Endothelial cell of umbilical vein (primary cell): ENCODE measurements around the gene C6. TPM values are rescaled to one million over a fixed set of nuclear protein-coding genes. Genes with fewer than 3 reads are reported as not detected.

Source experiments
- BruUV-seq: library from RNA; stranded (reverse); fragments of 400-500 nt; replicated peaks from 2 replicates; lab custom pipeline; 2021; lab: Mats Ljungman, UMichigan
- CTCF ChIA-PET: fragments of 300-600, 350-600 bp; sonication (Branson Sonifier 250); formaldehyde crosslinking; loops from one replicate; lab custom pipeline; 2021; ENCODE audit warnings: antibody characterized with exemption, inconsistent platforms; lab: Charles Lee
- POLR2A ChIA-PET: fragments of 300-600, 350-600 bp; sonication (Branson Sonifier 250); formaldehyde crosslinking; loops from one replicate; lab custom pipeline; 2021; ENCODE audit warnings: antibody characterized with exemption, inconsistent platforms; lab: Charles Lee
- DNase-seq: peaks from one replicate; pipeline ENCODE4 v3.0.0-alpha.2; 2011; ENCODE audit warnings: low read depth, low spot score
- FAIRE-seq: peaks from 2 replicates; lab custom pipeline; 2011; peaks lifted over from hg19 to GRCh38; lab: Jason Lieb, UNC
- H2AFZ ChIP-seq: 2 replicates; pipeline ENCODE4 v1.6.0; 2012; ENCODE audit warnings: low read depth, low read length, control low read depth, inconsistent platforms
- H3K27ac ChIP-seq: 2 replicates; pipeline ENCODE4 v1.5.1; 2011; ENCODE audit warnings: low read depth, mild to moderate bottlenecking, control low read depth, low read length, moderate library complexity; ENCODE audit not compliant: insufficient read depth
- H3K27me3 ChIP-seq, 2 experiments: 2 replicates each; pipeline versions ENCODE4 v1.6.0 to v1.6.1; 2011; ENCODE audit warnings: low read length in 2 of 2, mixed read lengths in 1 of 2; ENCODE audit not compliant: control insufficient read depth in 2 of 2, insufficient read depth in 2 of 2
- H3K36me3 ChIP-seq, 2 experiments: 2 replicates in 1 of 2; 3 replicates in 1 of 2; pipeline ENCODE4 v1.5.1; 2011; ENCODE audit warnings: low read length in 2 of 2, mild to moderate bottlenecking in 1 of 2, moderate library complexity in 1 of 2; ENCODE audit not compliant: control insufficient read depth in 2 of 2, insufficient read depth in 2 of 2; ENCODE audit errors: extremely low read depth in 1 of 2
- H3K4me1 ChIP-seq: 3 replicates; pipeline ENCODE4 v1.5.1; 2011; ENCODE audit warnings: mild to moderate bottlenecking, low read length; ENCODE audit not compliant: control insufficient read depth, insufficient read depth; ENCODE audit errors: extremely low read depth
- H3K4me2 ChIP-seq: 2 replicates; pipeline ENCODE4 v1.6.1; 2011; ENCODE audit warnings: low read length, control low read depth, mixed read lengths; ENCODE audit not compliant: insufficient read depth
- H3K4me3 ChIP-seq, 3 experiments: fragments of 200-600 bp in 1 of 3; sonication (generic), shearing (Covaris generic) in 1 of 3; replicated peaks in 1 of 3; 2 replicates each; pipeline ENCODE4 v1.5.1; 2011 to 2016; ENCODE audit warnings: control low read depth in 3 of 3, low read length in 3 of 3, mild to moderate bottlenecking in 2 of 3, inconsistent platforms in 1 of 3, low read depth in 1 of 3, moderate library complexity in 1 of 3; ENCODE audit not compliant: insufficient read depth in 1 of 3
- H3K79me2 ChIP-seq: 2 replicates; pipeline ENCODE4 v1.6.0; 2012; ENCODE audit warnings: low read length, inconsistent platforms; ENCODE audit not compliant: control insufficient read depth, insufficient read depth
- H3K9ac ChIP-seq: replicated peaks from 2 replicates; pipeline ENCODE3; 2011; ENCODE audit warnings: low read length, control low read depth; ENCODE audit not compliant: insufficient read depth; ENCODE audit errors: extremely low read depth
- H3K9me1 ChIP-seq: replicated peaks from 3 replicates; pipeline ENCODE4 v1.6.0; 2011; ENCODE audit warnings: mild to moderate bottlenecking, low read length; ENCODE audit not compliant: control insufficient read depth, insufficient read depth; ENCODE audit errors: extremely low read depth
- H3K9me3 ChIP-seq: replicated peaks from 2 replicates; pipeline ENCODE4 v1.5.1; 2012; ENCODE audit warnings: low read length, inconsistent platforms; ENCODE audit not compliant: control insufficient read depth, insufficient read depth
- H4K20me1 ChIP-seq: replicated peaks from 2 replicates; pipeline ENCODE3; 2011; ENCODE audit warnings: mild to moderate bottlenecking, low read length; ENCODE audit not compliant: control insufficient read depth, insufficient read depth; ENCODE audit errors: extremely low read depth
- EZH2 ChIP-seq: IDR thresholded peaks from 2 replicates; pipeline ENCODE4 v1.6.1; 2012; ENCODE audit warnings: borderline replicate concordance, low read depth, mild to moderate bottlenecking, moderate library complexity, low read length, inconsistent platforms; ENCODE audit not compliant: severe bottlenecking
- FOS ChIP-seq: IDR thresholded peaks from 2 replicates; pipeline ENCODE4 v1.6.1; 2011; ENCODE audit warnings: mild to moderate bottlenecking, low read length, moderate library complexity, borderline replicate concordance; ENCODE audit not compliant: insufficient read depth
- GATA2 ChIP-seq: IDR thresholded peaks from 2 replicates; pipeline ENCODE4 v1.7.0; 2011; ENCODE audit warnings: low read depth, mild to moderate bottlenecking, moderate library complexity, mixed read lengths, low read length; ENCODE audit not compliant: insufficient read length, insufficient read depth
- JUN ChIP-seq: IDR thresholded peaks from 2 replicates; pipeline ENCODE4 v1.6.1; 2011; ENCODE audit warnings: borderline replicate concordance, low read depth; ENCODE audit not compliant: insufficient read length, insufficient read depth
- MYC ChIP-seq: IDR thresholded peaks from one replicate; pipeline ENCODE4 v1.6.1; 2011; ENCODE audit warnings: mild to moderate bottlenecking, low read depth, low read length
- POLR2A ChIP-seq: IDR thresholded peaks from 2 replicates; pipeline ENCODE4 v1.6.1; 2012; ENCODE audit warnings: low read depth, mild to moderate bottlenecking, control low read depth, low read length
- POLR2AphosphoS5 ChIP-seq: IDR thresholded peaks from 2 replicates; pipeline ENCODE4 v1.6.1; 2012; ENCODE audit warnings: low read depth, mild to moderate bottlenecking, control low read depth, low read length, moderate library complexity; ENCODE audit not compliant: insufficient read depth
- dilution Hi-C: fragments of 300-500 bp; cut with MboI; formaldehyde crosslinking; loops from one replicate; pipeline ENCODE4 v1.15.0; 2019; ENCODE audit warnings: low sequenced_read_pairs; ENCODE audit not compliant: extremely low pct_ligation_motif_present
- intact Hi-C: fragments of 100-400 bp; cut with micrococcal nuclease; formaldehyde crosslinking; loops from one replicate; pipeline ENCODE4 v1.10.0; 2022
- polyA plus RNA-seq, 4 experiments: library from polyadenylated mRNA; depleted of rRNA in 3 of 4; stranded (reverse) in 3 of 4; unstranded in 1 of 4; fragments of >200 nt; gene quantifications; 2 replicates each; pipeline versions ENCODE4 v1.2.1 to v1.2.3, GENCODE V29; 2011 to 2012; ENCODE audit warnings: missing spikeins in 1 of 4
- total RNA-seq: library from RNA; stranded (reverse); gene quantifications from 2 replicates; pipeline ENCODE4 v1.2.3, GENCODE V29; 2021
- TF ChIP-seq, protein P1 (sequence below), 2 donors: IDR thresholded peaks; 1 replicate in 1 of 2; 2 replicates in 1 of 2; pipeline ENCODE4 v1.5.1; 2011; ENCODE audit warnings: low read length in 2 of 2, mild to moderate bottlenecking in 2 of 2, moderate library complexity in 2 of 2, control low read depth in 1 of 2, inconsistent platforms in 1 of 2, low read depth in 1 of 2; ENCODE audit not compliant: insufficient read depth in 1 of 2; ENCODE audit errors: extremely low read depth in 1 of 2
- TF ChIP-seq, protein P2 (sequence below): IDR thresholded peaks from 2 replicates; pipeline ENCODE4 v1.6.1; 2011; ENCODE audit not compliant: insufficient read depth, insufficient read length

The C6 gene
- total and polyA plus RNA-seq, 2 donors (not counting 3 experiments of a cell fraction or from before 2014, with no cell fraction given), result not detected

DNA sequence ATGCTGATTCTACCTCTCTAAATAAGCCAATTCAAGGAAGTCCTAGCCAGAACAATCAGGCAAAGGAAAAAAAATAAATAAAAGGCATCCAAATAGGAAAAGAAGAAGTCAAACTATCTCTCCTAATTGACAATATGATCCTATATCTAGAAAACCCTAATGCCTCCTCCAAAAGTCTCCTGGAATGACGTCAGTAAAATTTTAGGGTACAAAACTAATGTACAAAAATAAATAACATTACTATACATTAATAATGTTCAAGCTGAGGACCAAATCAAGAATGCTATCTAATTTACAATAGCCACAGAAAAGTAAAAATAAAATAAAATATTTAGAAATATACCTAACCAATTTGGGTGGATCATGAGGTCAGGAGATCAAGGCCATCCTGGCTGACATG, 33.8 kb upstream of the C6 start:
- no peak overlapping the region for H3K9ac ChIP-seq

More for the DNA sequence above, 33.8 kb upstream of the C6 start:
- Histone ChIP-seq H3K36me3 (no peaks in the 10 kb centered on the region), H2AFZ (no peak overlapping the region), H3K4me1 (no peaks in the 10 kb centered on the region), H3K9me3 (no peaks in the 10 kb centered on the region), H3K4me3 (no peak overlapping the region), H3K4me2 (no peak overlapping the region), H3K27me3 (no peaks in the 10 kb centered on the region), H4K20me1 (no peaks in the 10 kb centered on the region), H3K27ac (no peak overlapping the region), H3K79me2 (no peaks in the 10 kb centered on the region), H3K9me1 (no peaks in the 10 kb centered on the region)
- no TSS peak for BruUV-seq
- DNase-seq (no peak), FAIRE-seq (no peak)
- TF ChIP-seq MYC, result no peak
- TF ChIP-seq EZH2, result no peak
- no peak for TF ChIP-seq JUN
- TF ChIP-seq POLR2A, result no peak
- TF ChIP-seq, protein P1, sequence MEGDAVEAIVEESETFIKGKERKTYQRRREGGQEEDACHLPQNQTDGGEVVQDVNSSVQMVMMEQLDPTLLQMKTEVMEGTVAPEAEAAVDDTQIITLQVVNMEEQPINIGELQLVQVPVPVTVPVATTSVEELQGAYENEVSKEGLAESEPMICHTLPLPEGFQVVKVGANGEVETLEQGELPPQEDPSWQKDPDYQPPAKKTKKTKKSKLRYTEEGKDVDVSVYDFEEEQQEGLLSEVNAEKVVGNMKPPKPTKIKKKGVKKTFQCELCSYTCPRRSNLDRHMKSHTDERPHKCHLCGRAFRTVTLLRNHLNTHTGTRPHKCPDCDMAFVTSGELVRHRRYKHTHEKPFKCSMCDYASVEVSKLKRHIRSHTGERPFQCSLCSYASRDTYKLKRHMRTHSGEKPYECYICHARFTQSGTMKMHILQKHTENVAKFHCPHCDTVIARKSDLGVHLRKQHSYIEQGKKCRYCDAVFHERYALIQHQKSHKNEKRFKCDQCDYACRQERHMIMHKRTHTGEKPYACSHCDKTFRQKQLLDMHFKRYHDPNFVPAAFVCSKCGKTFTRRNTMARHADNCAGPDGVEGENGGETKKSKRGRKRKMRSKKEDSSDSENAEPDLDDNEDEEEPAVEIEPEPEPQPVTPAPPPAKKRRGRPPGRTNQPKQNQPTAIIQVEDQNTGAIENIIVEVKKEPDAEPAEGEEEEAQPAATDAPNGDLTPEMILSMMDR (IDR thresholded peaks at IDR 0.05; ENCODE audit: extremely low read depth in 1 of 2, insufficient read depth in 1 of 2, low read depth in 1 of 2, low read length in 2 of 2), result no peak
- TF ChIP-seq, protein P2, sequence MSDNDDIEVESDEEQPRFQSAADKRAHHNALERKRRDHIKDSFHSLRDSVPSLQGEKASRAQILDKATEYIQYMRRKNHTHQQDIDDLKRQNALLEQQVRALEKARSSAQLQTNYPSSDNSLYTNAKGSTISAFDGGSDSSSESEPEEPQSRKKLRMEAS, result no peak
- no peak for TF ChIP-seq POLR2AphosphoS5
- TF ChIP-seq FOS, result no peak
- no peak for TF ChIP-seq GATA2
- CTCF ChIA-PET, result no interaction called here
- intact Hi-C loops (no loop called here), dilution Hi-C loops (no loop called here)
- POLR2A ChIA-PET, result no interaction called here
